ENCODE data around the gene NKAIN2.

DNA sequence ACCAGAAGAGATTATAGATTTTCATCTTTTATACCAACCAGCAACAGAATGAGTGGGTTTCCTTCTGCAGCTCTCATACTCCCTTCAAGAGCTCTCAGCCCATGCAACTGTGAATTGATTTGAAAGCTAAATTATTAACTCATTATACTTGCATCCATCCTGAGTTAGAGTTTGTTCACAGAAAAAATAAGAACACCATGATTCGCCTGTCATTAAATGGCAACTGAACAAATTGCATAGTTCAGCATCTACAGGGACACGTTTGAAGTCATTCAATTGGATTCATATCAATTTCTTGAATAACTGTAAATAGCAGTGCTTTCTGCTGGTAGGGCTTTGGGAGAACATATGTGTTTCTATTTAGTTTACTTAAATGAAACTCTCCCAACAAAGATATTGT lies 65.7 kb downstream of the NKAIN2 start:
- TF ChIP-seq, protein P1, sequence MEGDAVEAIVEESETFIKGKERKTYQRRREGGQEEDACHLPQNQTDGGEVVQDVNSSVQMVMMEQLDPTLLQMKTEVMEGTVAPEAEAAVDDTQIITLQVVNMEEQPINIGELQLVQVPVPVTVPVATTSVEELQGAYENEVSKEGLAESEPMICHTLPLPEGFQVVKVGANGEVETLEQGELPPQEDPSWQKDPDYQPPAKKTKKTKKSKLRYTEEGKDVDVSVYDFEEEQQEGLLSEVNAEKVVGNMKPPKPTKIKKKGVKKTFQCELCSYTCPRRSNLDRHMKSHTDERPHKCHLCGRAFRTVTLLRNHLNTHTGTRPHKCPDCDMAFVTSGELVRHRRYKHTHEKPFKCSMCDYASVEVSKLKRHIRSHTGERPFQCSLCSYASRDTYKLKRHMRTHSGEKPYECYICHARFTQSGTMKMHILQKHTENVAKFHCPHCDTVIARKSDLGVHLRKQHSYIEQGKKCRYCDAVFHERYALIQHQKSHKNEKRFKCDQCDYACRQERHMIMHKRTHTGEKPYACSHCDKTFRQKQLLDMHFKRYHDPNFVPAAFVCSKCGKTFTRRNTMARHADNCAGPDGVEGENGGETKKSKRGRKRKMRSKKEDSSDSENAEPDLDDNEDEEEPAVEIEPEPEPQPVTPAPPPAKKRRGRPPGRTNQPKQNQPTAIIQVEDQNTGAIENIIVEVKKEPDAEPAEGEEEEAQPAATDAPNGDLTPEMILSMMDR (IDR thresholded peaks at IDR 0.05; ENCODE audit: low read length) = no peak
- no peak for TF ChIP-seq EZH2phosphoT487 (IDR thresholded peaks at IDR 0.05; ENCODE audit: low read length)
- no peak for TF ChIP-seq EZH2 (optimal IDR thresholded peaks at IDR 0.05; ENCODE audit: low read depth, low read length)
